CD14-positive monocyte (primary cell): ENCODE data around the gene ODAD2. TPM values are rescaled to one million over a fixed set of nuclear protein-coding genes. Genes with fewer than 3 reads are reported as not detected.

Source experiments
- DNase-seq, 3 donors: peaks; one replicate each; pipeline ENCODE4 v3.0.0-alpha.2; 2011 to 2022
- H2AFZ ChIP-seq: 2 replicates; pipeline ENCODE4 v1.6.0; 2012; ENCODE audit warnings: mild to moderate bottlenecking, low read depth, low read length, inconsistent platforms; ENCODE audit not compliant: insufficient read depth, poor library complexity, severe bottlenecking
- H3K27ac ChIP-seq, 2 donors: 1 replicate in 1 of 2; 2 replicates in 1 of 2; pipeline ENCODE4 v1.5.1; 2012 to 2013; ENCODE audit warnings: low read length in 2 of 2, control low read depth in 1 of 2, inconsistent platforms in 1 of 2, low read depth in 1 of 2, mild to moderate bottlenecking in 1 of 2
- H3K27me3 ChIP-seq, 2 donors: one replicate each; pipeline versions ENCODE4 v1.6.0 to v1.6.1; 2011 to 2013; ENCODE audit warnings: low read length in 2 of 2; ENCODE audit not compliant: control insufficient read depth in 2 of 2, insufficient read depth in 2 of 2
- H3K36me3 ChIP-seq, 2 donors: replicated peaks in 1 of 2; 1 replicate in 1 of 2; 2 replicates in 1 of 2; pipeline versions ENCODE4 v1.5.1 to v1.6.1; 2012 to 2013; ENCODE audit warnings: low read length in 2 of 2, control low read depth in 1 of 2, inconsistent platforms in 1 of 2, mild to moderate bottlenecking in 1 of 2; ENCODE audit not compliant: insufficient read depth in 2 of 2, control insufficient read depth in 1 of 2
- H3K4me1 ChIP-seq, 2 donors: 1 replicate in 1 of 2; 2 replicates in 1 of 2; pipeline versions ENCODE4 v1.5.1 to v1.6.1; 2012 to 2013; ENCODE audit warnings: low read length in 2 of 2, control low read depth in 1 of 2, inconsistent platforms in 1 of 2, mild to moderate bottlenecking in 1 of 2, moderate library complexity in 1 of 2; ENCODE audit not compliant: insufficient read depth in 2 of 2, control insufficient read depth in 1 of 2
- H3K4me2 ChIP-seq: replicated peaks from 2 replicates; pipeline ENCODE3; 2012; ENCODE audit warnings: low read length, moderate library complexity, mild to moderate bottlenecking; ENCODE audit not compliant: poor library complexity, severe bottlenecking; ENCODE audit errors: extremely low read depth
- H3K4me3 ChIP-seq, 3 experiments: fragments of 200-600 bp in 1 of 3; sonication (generic) in 1 of 3; replicated peaks in 1 of 3; 1 replicate in 2 of 3; 2 replicates in 1 of 3; pipeline ENCODE4 v1.5.1; 2011 to 2013; ENCODE audit warnings: low read length in 3 of 3, mild to moderate bottlenecking in 3 of 3, control low read depth in 2 of 3, low read depth in 2 of 3, inconsistent platforms in 1 of 3, moderate library complexity in 1 of 3
- H3K79me2 ChIP-seq: 2 replicates; pipeline ENCODE4 v1.6.0; 2012; ENCODE audit warnings: mild to moderate bottlenecking, control low read depth, inconsistent platforms, low read length, moderate library complexity; ENCODE audit not compliant: insufficient read depth
- H3K9ac ChIP-seq: 2 replicates; pipeline ENCODE4 v1.6.0; 2017; ENCODE audit warnings: low read length, mild to moderate bottlenecking; ENCODE audit not compliant: insufficient read depth, poor library complexity, severe bottlenecking
- H3K9me3 ChIP-seq, 2 donors: replicated peaks in 1 of 2; 1 replicate in 1 of 2; 2 replicates in 1 of 2; pipeline versions ENCODE4 v1.5.1 to v1.6.1; 2012 to 2013; ENCODE audit warnings: low read length in 2 of 2, control low read depth in 1 of 2; ENCODE audit not compliant: control insufficient read depth in 1 of 2, insufficient read depth in 1 of 2
- H4K20me1 ChIP-seq: 2 replicates; pipeline ENCODE4 v1.6.0; 2012; ENCODE audit warnings: mild to moderate bottlenecking, low read length, control low read depth, moderate library complexity; ENCODE audit not compliant: insufficient read depth
- H3K27ac Mint-ChIP-seq, 7 donors: one replicate each; pipeline ENCODE4 v1.8.0; 2020; ENCODE audit warnings: mild to moderate bottlenecking in 7 of 7, mixed read lengths in 7 of 7, moderate library complexity in 6 of 7, inconsistent platforms in 2 of 7
- H3K27me3 Mint-ChIP-seq, 3 donors: one replicate each; pipeline ENCODE4 v1.8.0; 2021 to 2022; ENCODE audit warnings: low read depth in 3 of 3, mild to moderate bottlenecking in 3 of 3, mixed read lengths in 3 of 3, moderate library complexity in 3 of 3, inconsistent platforms in 1 of 3
- H3K36me3 Mint-ChIP-seq, 2 donors: one replicate each; pipeline ENCODE4 v1.8.0; 2020; ENCODE audit warnings: mixed read lengths in 2 of 2, inconsistent platforms in 1 of 2, mild to moderate bottlenecking in 1 of 2
- H3K4me1 Mint-ChIP-seq: one replicate; pipeline ENCODE4 v1.8.0; 2020; ENCODE audit warnings: mild to moderate bottlenecking, mixed read lengths
- H3K4me3 Mint-ChIP-seq, 2 donors: one replicate each; pipeline ENCODE4 v1.8.0; 2020; ENCODE audit warnings: mild to moderate bottlenecking in 2 of 2, mixed read lengths in 2 of 2, moderate library complexity in 1 of 2
- H3K9me3 Mint-ChIP-seq, 7 donors: one replicate each; pipeline ENCODE4 v1.8.0; 2020 to 2022; ENCODE audit warnings: mixed read lengths in 7 of 7, mild to moderate bottlenecking in 6 of 7, moderate library complexity in 6 of 7, inconsistent platforms in 2 of 7
- WGBS: methylation state at CpG from one replicate; pipeline ENCODE4 v1.1.5; 2013; ENCODE audit warnings: missing lambda C conversion rate; ENCODE audit not compliant: insufficient coverage; 5-methylcytosine and 5-hydroxymethylcytosine counted together
- intact Hi-C, 2 donors: fragments of 100-400 bp; cut with micrococcal nuclease; formaldehyde crosslinking; loops; one replicate each; pipeline versions ENCODE4 v1.15.0 to v1.15.1; 2023
- polyA plus RNA-seq, 3 donors: library from polyadenylated mRNA; depleted of rRNA in 1 of 3; unstranded in 2 of 3; stranded (reverse) in 1 of 3; fragments of 300-500 nt in 2 of 3; fragments of >200 nt in 1 of 3; fragmentation: Illumina TruSeq in 2 of 3; gene quantifications; 1 replicate in 2 of 3; 2 replicates in 1 of 3; pipeline ENCODE4 v1.2.3, GENCODE V29; 2012 to 2021
- TF ChIP-seq, protein P1 (sequence below): fragments of 200-600 bp; IDR thresholded peaks from one replicate; pipeline ENCODE4 v1.8.0; 2022; ENCODE audit warnings: antibody characterized with exemption, mild to moderate bottlenecking

ODAD2 gene
- polyA plus RNA-seq, 3 donors, result not detected

DNA sequence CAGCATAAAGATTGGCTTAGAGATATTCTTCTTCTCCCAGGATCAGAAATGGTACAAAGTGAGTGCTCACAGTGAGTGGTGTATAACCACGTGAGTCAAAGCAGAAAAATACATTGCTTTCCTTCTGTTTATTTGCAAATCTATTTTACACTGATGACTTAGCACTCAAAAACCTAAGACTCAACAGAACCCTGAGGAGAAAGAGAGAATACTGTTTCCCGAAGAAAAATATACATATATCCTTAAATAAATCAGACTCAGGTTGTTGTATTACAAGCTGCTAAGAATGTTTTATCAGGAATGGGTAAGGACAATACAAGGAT lies 48.7 kb downstream of the ODAD2 start:
- Mint-ChIP-seq H3K4me3 (no peak overlapping the region), H3K4me1 (no peaks in the 10 kb centered on the region)

GRCh38 chr10:27949528-27950241 lies 49.2 kb downstream of the ODAD2 start:
- Histone ChIP-seq H3K4me3 (no peak overlapping the region), H3K4me2 (no peak overlapping the region), H2AFZ (no peak overlapping the region), H3K27me3 (no peaks in the 10 kb centered on the region), H3K4me1 (no peaks in the 10 kb centered on the region), H3K36me3 (no peaks in the 10 kb centered on the region), H3K79me2 (no peaks in the 10 kb centered on the region), H4K20me1 (no peaks in the 10 kb centered on the region), H3K27ac (no peak overlapping the region), H3K9me3 (no peaks in the 10 kb centered on the region), H3K9ac (no peak overlapping the region)
- no peaks in the 10 kb centered on the region for H3K4me1 Mint-ChIP-seq
- TF ChIP-seq, protein P1, sequence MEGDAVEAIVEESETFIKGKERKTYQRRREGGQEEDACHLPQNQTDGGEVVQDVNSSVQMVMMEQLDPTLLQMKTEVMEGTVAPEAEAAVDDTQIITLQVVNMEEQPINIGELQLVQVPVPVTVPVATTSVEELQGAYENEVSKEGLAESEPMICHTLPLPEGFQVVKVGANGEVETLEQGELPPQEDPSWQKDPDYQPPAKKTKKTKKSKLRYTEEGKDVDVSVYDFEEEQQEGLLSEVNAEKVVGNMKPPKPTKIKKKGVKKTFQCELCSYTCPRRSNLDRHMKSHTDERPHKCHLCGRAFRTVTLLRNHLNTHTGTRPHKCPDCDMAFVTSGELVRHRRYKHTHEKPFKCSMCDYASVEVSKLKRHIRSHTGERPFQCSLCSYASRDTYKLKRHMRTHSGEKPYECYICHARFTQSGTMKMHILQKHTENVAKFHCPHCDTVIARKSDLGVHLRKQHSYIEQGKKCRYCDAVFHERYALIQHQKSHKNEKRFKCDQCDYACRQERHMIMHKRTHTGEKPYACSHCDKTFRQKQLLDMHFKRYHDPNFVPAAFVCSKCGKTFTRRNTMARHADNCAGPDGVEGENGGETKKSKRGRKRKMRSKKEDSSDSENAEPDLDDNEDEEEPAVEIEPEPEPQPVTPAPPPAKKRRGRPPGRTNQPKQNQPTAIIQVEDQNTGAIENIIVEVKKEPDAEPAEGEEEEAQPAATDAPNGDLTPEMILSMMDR, result no peak
- no peak overlapping the region for H3K27ac Mint-ChIP-seq
- intact Hi-C loops, result no loop called here
- no peaks in the 10 kb centered on the region for H3K36me3 Mint-ChIP-seq
- 91% methylated on average over 7 of the region's 9 CpGs for WGBS
- no peak for DNase-seq
- no peak overlapping the region for H3K4me3 Mint-ChIP-seq
- H3K9me3 Mint-ChIP-seq, result no peaks in the 10 kb centered on the region
- peaks cover 1 to 2% (median 1%) of the 10 kb centered on the region in 3 donors for H3K27me3 Mint-ChIP-seq

More for the DNA sequence above, 48.7 kb downstream of the ODAD2 start:
- no peak overlapping the region for H3K27ac ChIP-seq
- no peaks in the 10 kb centered on the region for H3K4me1 ChIP-seq
- no peak overlapping the region for H3K4me3 ChIP-seq
- TF ChIP-seq, protein P1, result no peak
- H3K36me3 ChIP-seq, result no peaks in the 10 kb centered on the region
- Mint-ChIP-seq H3K9me3 (no peaks in the 10 kb centered on the region), H3K36me3 (no peaks in the 10 kb centered on the region), H3K27me3 (peaks cover 1 to 2% (median 1%) of the 10 kb centered on the region in 3 donors), H3K27ac (no peak overlapping the region)
- no peaks in the 10 kb centered on the region for H3K9me3 ChIP-seq
- no peak overlapping the region for H3K4me2 ChIP-seq
- no peak overlapping the region for H3K9ac ChIP-seq
- no peaks in the 10 kb centered on the region for H4K20me1 ChIP-seq
- intact Hi-C loops, result no loop called here
- H2AFZ ChIP-seq, result no peak overlapping the region
- DNase-seq, result no peak
- no peaks in the 10 kb centered on the region for H3K27me3 ChIP-seq
- WGBS, result no CpG with 5 or more reads among the region's 2 CpGs
- no peaks in the 10 kb centered on the region for H3K79me2 ChIP-seq
